GM18861 (cell line): ENCODE results near the gene PALD1.

Experiments used
- ATAC-seq: cut with Tn5 transposase; IDR thresholded peaks from one replicate; pipeline ENCODE4 v1.9.1; 2021; ENCODE audit not compliant: unreplicated experiment

The PALD1 gene

DNA sequence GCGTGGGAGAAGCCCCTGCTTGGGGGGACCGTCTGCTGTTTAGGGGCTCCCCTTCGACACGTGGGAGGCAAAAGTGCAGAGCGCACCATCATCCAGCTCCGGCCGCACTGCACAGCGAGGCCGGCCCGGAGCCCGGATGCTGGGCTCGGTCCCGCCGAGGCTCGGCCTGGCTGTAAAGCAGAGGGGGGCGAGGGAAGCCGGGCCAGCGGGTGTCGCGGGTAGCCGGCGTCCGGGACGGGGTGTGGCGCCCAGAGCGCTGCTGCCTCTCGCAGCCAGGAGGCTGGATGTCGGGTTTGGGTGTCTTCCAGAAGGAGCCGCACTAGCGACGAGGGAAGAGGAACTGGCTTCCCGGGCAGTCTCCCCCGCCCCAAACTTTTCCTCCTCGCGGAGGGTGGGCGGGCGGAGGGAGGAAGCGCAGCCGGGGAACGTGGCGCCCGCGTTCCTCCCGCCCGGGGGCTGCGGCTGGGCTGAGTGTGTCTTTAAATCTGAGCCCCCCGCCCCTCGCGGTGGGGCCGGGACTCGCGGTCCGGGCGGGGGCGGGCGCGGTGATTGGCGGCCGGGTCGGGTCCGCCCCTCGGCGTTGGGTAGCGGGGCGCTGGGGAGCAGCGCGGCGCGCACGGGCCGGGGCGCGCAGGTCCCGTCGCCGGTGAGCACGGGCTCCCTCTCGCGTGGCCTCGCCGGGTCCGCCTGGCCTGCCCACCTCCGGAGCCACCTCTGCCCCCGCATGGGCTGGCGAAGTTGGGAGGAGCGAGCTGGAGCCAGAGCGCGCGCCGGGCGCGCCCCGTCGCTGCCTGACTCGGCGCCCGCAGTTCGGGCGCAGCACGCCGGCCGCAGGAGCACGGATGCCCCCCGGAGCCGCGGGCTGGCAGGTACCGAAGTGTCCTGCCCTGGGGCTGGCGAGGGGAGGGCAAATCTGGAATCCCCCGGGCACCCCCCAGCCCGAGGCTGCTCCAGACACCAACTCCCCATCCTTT lies at the start of gene PALD1:
TSS of gene PALD1 (plus strand) at position 577 of the 974 bp plus-strand sequence. CDS start 47,185 bp downstream, outside the sequence.
- ATAC-seq = no peak

DNA sequence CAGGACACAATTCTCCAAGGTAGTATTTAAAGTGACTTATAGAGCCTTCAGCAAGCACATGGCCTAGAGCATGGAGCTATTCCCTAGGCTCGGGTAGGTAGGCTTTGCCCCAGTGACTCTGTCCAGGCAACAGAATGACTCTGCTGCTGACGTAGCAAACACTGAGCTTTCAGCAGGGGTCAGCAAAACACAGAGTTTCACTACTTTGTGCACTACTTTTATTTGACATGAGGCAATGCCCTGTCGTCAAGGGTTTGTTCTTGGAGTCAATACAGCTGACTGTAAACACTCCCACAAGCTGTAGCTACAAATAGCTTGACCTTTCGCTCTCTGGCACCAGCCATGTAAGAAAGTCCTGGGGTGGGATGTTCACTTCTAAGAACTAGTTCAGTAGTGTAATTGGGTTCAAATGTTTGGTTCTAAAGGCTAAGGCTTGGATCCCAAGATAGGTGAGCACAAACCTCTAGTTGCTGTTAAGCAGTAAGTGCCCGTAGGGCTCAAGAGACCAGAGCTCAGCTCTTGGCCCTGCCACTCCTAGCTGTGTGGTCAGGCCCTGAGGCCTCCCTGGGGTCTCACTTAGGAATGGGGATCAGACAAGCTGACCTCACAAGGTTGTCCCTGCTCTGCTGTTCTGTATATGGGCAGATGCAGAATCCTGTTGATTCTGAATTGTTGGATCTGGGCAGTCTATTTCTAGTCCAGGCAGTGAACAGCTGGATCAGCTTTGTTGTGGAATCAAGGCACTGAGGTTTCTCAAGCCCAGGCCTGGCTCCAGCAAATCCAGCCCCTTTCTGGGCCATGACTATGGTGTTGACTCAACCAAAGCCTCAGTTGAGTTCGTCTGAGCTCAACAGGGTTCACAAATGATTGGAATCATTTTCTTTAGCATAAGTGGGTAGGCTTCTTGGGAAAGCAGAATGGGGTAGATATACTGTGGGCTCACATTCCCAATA lies 47.8 kb upstream of the PALD1 start:
- ATAC-seq = no peak

DNA sequence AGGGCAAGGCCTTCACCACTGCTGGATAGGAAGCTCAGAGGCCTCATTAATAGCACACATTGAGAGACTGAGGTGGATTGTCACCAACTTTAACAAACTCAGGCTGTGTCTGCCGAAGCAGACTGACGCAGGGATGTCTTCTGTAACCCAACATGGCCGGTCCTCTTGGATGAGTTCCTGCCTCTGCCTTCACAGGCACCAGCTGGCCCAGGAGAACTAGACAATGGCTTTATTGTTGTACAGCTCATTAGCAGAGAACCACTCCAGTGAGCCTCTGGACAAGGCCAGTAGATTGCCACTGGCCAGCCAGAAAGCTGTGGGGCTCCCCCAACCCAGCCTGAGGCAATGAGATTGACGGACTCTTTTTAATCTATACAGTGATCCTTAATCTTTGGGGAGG lies 46.5 kb upstream of the PALD1 start:
- ATAC-seq = no peak

DNA sequence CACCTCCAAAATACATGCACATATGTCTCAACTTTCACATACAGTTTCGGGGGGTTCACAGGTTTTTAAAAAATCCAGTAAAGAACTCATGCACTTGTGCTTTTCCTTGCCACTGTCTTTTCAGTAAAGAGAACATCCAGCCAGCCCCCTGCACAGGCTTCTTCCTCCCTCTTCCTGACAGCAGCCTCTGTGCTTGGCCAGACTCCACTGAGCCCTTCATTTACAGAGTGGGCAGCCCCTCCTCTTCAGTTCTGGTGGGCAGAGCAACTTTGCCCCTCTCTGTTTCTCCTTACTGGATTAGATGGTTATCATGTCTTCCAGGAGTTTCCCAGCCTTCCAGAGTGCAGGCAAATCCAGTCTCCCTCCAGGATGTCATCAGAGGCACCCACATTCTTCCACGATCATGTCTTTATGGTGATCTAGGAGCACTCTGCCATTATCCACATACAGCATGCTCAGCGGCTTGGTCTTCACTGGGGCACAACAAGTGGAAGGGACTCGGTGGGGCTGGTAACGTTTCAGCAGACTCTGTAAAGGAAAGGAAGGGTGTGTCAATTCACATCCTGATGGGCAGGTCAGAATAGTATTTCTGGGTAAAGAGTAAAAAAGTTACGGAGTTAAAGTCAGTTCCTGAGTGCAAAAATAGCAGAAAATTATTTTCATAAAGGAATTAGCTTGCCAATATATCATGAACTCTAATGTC lies 45.9 kb upstream of the PALD1 start:
- ATAC-seq = no peak

DNA sequence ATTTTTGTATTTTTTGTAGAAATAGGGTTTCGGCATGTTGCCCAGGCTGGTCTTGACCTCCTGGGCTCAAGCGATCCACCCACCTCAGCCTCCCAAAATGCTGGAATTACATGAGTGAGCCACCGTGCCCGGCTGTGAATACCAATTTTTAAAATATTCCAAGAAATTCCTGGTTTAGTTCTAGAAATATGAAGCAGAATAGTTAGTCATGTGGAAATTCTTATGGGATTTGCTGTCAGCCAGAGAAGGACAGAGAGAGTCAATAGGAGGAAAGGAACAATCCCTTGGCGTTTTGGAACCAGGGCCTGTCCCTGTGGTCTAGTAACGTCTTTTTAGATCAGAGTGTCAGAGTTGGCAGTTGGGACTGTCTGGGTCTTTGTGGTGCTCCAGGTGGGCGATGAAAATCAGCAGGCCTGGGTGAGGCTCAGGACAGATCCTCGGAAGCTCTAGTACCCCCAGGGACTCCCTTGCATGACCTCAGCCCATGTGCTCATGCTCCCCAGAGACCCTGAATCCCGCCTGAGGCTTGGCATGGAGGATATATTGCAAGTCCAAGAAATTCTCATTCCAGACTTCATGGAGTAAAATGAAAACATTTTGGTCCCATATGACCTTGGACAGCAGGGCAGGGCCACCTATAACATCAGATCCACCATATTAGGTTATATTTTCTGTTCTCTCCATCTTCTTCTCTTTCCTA lies 44.8 kb upstream of the PALD1 start:
- no peak for ATAC-seq

DNA sequence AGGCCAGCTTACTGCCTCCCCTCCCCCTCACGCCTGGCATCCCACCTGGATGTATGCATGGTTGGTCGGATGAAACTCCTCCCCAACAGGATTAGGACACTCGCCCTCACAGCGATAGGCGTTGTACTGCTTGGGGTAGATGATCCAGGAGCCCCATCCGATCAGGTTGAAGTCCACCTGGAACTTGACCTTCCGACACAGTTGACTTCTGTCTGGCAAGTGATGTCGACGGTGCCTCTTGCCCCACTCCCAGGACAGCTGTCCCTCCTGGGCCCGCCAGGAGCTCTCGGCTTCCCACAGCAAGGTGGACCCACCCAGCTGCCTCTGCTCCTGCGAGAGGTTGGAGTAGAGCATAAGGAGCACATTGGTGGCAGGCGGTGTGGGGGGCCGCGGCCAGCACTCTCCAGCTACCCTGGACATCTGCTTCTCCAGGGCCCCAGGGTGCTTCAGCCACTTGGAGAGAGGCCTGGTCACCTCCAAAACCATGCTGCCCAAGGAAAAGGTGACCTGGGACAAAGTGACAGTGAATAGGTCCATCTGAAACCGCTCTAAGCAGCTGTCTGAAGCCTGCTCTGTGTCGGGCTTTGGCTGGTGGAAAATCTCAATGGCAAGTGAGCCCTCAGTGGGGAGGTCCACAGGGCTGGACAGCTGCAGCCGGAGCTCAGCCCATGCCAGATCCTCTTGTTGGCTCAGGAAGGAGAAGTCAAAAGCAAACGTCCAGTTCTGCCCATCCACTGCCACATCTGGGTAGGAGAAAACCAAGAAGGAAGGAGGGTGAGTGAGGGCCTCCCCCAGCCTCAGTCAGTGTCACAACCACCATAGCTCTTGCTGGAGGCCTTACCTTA lies 43.1 kb upstream of the PALD1 start:
- no peak for ATAC-seq

DNA sequence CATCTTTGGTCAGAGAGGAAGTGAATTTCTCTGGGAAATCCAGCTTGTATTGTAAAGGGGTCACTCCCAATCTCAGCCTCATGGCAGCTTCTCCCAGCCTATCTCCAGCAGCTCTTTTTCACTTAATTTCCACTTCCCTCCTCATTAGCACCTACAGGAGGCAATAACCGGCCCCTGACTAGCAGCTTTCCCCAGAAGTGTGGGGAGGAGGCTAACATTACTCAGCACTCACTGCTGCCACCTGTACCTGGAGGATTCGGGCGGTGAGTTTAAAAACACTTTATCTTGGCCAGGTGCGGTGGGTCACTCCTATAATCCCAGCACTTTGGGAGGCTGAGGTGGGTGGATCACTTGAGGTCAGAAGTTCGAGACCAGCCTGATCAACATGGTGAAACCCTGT lies 40.8 kb upstream of the PALD1 start:
- ATAC-seq = no peak

DNA sequence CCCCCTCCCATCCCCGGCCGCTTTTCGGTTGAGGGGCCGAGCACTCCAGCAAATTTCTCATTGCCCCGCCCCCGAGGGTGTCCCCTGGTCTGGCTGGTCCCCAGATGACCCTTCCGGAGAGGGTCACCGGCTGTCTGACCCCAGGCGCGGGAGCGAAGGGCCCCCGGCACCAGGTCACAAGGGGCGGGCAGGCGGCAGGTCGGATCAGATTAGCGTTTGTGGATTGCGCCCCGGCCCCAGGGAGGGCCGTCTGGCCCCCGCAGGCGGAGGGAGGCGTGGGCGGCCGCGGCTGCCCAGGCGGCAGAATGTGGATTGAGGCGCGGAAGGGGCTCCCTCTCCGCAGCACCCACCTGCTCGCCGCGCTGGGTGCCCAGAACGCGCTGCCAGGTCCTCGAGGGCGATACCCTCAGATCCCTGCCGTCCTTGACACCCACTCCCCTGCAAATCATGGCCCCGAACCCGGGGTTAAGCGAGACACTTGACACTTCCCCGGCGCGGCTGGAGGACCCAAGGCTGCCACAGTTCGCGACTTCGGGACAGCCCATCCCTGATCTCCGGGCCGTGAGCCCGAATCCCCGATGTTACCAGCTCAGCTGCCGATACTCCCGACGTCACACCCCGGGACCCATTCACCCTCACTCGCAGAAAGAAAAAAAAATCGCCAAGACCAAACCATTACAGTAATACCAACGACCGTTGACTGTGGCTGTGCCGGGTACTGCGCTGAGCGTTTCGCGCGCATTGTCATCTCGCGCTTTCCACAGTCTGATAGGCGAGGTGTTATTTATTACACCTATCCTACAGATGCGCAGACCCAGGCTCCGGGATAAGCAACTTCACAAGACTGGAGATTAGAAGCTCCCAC lies 38.0 kb upstream of the PALD1 start:
- ATAC-seq = no peak

DNA sequence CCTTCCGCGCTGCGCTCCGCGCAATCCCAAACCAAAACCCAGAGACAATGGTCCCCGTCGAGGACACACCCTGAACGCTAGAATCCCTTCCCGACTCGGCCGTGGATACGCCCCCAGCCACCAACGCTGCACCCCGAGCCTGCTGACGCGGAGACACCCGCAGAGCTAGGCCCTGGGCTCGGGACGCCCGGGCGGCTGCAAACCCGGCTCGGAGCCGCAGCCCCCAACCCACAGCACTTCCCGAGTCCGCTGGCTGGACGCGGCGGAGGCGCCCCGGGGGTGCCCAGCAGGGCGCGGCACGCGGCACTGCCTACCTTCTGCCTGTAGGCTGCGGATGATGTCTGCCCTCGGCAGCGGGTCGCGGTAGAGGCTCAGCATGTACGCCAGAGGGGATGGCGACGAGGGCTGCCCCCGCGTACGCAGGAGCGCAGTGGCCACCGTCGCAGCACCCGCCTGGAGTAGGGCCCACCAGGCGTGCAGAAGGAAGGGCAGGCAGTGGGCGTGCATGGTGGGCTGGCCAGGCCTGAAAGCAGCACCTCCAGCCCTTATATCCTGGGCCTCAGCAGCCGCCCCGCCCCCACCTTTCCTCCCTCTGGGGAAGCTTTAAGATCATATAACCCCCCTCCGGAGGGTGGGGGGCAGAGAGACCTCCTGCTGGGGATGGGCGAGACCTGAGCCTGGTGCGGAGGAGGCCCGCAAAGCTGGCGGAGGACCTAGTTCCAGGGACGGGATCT lies 37.2 kb upstream of the PALD1 start, which contains the start of gene NODAL:
TSS of gene NODAL (minus strand) at position 521 of the 734 bp plus-strand sequence. CDS start at position 507, 14 bp downstream.
- no peak for ATAC-seq

DNA sequence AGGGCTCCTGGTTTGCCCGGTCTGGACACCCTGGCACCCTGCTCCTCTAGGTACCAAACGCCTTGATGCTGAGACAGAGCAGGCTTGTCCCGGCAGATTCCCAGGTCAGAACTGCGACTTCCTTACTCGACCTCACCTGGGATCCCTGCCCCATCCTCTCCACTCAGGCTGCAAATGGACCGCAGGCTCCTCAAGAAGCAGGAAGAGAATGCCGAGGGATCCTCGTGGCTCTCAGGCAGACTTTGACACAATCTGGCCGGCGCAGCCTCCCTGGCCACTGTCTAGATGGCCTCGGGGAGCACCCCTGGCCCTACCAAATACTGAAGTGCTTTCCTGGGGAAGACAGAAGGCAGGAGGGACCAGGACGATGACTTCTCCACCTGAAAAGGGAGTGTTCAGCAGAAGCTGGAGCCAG lies 36.7 kb upstream of the PALD1 start:
- ATAC-seq = no peak

DNA sequence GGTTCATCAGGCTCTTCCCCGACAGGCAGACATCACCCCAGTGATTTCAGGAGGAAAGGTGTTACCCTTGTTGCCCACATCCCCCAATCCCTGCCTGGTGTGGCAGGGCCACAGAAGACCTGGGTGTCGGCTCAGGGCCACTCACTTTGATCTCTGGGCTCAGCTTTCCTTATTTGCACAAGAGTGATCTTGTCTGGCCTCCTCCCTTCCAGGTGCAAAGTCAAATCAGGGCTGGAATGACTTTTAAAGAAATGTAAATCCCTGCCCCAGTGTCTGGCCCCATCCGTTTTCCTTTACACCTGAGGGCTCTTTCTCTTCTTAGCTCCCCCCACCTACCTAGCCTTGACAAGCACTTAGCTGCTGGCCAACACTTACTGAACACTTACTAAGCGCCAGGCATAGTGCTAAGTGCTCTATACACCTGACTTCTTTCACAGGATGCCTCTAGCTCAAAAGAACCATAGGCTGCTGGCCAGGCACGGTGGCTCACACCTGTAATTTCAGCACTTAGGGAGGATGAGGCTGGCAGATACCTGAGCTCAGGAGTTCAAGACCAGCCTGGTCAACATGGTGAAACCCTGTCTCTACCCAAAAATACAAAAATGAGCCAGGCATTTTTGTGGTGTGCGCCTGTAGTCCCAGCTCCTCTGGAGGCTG lies 36.1 kb upstream of the PALD1 start:
- no peak for ATAC-seq

DNA sequence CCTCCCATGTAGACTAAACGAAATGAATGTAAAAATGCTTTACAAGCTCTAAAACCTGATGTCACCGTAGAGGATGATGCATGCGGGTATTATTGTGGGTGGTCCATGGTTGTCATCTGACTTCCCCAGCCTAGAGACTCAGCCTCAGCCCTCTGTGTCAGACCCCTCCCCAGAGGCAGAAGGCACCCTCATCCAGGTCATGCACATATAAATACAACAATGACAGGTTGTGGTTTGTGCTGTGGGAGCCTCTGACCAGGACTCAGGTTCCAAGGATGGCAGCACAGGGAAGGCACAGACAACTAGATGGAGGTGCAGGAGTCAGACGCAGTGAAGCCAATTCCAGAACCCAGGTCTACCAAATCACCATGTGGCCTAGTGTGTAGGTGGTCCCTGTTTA lies 33.8 kb upstream of the PALD1 start:
- ATAC-seq = no peak

DNA sequence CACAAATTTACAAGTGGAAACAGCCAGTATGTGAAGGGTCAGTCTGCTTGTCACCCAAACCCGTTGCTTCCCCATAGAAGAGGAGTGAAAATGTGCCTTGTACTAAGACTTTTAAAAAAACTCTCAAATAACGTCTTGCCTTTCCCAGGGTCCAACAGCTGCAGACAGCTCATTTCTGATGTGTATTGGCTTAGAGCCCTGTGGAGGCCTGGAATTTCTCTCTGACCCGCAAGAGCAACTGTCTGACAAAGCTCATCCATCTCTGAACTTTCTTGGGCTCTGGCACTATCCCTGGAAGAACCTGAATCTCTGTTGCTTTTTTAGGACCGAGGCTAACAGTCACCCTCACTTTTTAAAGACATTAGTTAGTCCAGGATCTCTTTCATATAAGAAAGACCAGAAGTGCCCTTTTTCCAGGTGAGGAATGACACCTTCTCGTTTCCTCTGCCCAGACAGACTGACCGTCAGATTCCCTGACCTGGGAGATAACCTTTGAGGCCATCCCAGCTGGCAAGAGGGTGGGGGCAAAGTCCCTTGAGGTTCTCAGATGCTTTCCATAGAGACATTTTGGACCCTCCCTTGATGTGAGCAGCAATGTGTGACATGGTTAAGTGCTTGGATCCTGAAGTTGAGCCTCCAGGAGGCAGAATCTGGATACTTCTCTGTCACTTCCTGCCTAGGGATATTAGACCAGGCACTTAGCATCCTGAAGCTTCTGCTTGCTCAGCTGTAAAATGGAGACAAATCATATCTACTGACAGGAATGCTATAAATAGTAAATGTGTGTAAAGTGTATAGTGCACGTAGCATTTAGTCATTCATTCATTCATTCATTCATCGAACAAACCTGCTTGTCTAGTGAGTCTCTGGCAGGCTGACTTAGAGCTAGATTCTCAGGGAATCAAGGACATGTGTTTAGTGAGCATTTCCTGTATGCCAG lies 32.6 kb upstream of the PALD1 start:
- ATAC-seq = no peak

DNA sequence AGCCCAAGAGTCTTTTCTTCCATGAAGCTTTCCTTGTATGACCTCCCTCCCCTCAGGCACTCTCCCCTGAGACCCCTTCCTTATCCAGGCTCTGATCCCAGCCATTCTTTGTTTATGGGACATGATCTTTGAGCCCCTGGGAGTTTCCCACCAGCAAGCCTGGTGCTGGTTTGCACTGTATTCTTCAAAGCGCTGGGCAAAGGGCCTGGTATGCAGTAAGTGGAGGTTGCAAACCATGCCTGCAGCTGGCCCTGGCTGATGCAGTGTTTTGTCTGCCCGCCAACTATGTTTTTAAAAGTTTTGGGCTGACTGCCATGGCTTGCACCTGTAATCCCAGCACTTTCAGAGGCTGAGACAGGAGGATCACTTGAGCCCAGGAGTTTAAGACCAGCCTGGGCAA lies 30.3 kb upstream of the PALD1 start:
- ATAC-seq = no peak

DNA sequence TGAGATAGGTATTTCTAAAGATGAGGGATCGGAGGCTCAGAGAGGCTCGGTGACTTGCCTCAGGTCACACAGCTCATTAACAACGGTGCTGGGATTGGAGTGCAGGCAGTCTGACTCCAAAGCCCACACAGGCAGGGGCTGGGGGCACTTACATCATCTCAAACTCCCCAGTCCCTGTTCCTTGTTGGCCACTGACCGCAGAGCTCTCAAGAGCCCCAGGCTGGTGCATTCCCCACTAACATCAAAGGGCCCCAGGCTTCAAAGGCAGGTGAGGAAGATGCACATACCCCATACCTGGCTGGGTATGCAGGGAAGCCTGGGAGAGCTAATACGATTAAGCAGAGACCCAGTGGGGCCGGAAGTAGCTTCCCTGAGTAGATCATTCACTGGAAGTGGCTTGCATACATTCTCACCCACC lies 23.3 kb upstream of the PALD1 start:
- no peak for ATAC-seq

DNA sequence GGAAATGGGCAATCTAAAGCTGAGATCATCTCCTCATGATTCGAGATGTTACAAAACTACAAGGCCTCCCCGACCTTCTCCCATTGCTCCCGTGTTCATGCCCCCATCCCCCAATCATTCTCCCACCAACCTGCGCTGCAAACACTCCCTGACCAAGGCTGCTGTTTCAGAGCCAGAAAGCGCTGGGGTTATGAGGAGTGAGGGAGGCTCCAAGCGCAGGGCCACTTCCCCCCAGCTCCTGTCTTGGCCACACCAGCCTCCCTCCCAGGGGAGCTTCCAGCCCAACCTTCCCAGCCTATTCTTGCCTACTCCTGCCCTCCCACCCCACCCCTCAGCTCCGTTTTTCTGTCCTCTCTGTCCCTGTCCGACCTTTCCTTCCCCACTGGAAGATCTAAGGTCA lies 22.4 kb upstream of the PALD1 start:
- ATAC-seq = no peak
